Epithelial cell of esophagus (primary cell): ENCODE results near the gene SFXN5.

Experiments
- DNase-seq: peaks from one replicate; pipeline ENCODE4 v3.0.0; 2010; ENCODE audit warnings: low read depth
- H3K4me3 ChIP-seq: 2 replicates; pipeline ENCODE4 v1.5.1; 2011; ENCODE audit warnings: mild to moderate bottlenecking, low read length, control low read depth
- TF ChIP-seq, protein P1 (sequence below): IDR thresholded peaks from 2 replicates; pipeline ENCODE4 v1.5.1; 2011; ENCODE audit warnings: low read depth, mild to moderate bottlenecking, low read length, control low read depth, inconsistent platforms; ENCODE audit not compliant: insufficient read depth; ENCODE audit errors: missing control alignments

SFXN5 gene

DNA sequence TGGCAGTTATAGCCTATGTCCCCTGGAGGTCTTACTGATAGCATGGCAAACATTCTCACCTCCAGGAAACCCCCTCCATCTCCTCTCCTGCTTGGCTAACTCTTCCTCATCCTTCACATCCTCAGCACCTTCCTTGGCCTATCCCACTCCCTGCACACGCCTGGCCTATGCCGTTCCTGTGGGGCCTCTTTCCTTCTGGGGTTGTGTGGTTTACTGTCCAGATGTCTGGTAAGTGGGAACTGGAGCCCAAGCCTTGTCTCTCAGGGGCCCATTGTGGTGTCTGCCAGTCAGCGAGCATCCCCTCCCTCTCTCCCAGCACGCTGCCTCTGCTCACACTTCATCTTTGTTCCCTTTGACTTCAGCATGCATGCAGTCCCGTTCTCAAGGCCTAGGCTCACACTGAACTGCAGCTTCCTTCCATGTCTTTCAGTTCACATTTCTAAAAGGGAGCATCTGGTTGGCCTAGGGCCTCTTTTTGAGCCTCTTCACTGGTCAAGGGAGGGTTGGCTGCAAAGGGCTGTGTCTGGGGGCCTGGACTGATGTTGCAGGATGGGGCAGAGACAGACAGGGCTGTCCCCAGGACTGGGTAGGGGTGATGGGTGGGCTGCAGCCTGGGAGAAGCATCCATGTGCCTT lies 171.2 kb downstream of the SFXN5 start:
- TF ChIP-seq, protein P1, sequence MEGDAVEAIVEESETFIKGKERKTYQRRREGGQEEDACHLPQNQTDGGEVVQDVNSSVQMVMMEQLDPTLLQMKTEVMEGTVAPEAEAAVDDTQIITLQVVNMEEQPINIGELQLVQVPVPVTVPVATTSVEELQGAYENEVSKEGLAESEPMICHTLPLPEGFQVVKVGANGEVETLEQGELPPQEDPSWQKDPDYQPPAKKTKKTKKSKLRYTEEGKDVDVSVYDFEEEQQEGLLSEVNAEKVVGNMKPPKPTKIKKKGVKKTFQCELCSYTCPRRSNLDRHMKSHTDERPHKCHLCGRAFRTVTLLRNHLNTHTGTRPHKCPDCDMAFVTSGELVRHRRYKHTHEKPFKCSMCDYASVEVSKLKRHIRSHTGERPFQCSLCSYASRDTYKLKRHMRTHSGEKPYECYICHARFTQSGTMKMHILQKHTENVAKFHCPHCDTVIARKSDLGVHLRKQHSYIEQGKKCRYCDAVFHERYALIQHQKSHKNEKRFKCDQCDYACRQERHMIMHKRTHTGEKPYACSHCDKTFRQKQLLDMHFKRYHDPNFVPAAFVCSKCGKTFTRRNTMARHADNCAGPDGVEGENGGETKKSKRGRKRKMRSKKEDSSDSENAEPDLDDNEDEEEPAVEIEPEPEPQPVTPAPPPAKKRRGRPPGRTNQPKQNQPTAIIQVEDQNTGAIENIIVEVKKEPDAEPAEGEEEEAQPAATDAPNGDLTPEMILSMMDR: no peak
- H3K4me3 ChIP-seq: no peak overlapping the region
- DNase-seq: no peak

DNA sequence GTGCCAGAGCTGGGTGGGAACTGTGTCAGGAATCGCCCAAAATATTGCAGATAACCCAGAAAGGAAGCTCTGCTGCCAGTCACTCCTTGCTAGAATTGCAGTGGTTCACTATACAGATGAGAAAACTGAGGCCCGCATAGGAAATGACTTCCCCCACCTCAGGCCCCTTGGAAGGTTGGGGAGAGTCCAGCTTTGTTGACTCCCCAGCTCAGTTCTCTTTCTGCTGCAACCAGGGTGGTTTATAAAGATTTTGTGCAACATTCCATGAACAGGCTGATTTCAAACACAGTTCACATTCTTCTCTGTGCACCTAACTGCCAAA lies 173.0 kb downstream of the SFXN5 start:
- H3K4me3 ChIP-seq: no peak overlapping the region
- TF ChIP-seq, protein P1: no peak
- no peak for DNase-seq

DNA sequence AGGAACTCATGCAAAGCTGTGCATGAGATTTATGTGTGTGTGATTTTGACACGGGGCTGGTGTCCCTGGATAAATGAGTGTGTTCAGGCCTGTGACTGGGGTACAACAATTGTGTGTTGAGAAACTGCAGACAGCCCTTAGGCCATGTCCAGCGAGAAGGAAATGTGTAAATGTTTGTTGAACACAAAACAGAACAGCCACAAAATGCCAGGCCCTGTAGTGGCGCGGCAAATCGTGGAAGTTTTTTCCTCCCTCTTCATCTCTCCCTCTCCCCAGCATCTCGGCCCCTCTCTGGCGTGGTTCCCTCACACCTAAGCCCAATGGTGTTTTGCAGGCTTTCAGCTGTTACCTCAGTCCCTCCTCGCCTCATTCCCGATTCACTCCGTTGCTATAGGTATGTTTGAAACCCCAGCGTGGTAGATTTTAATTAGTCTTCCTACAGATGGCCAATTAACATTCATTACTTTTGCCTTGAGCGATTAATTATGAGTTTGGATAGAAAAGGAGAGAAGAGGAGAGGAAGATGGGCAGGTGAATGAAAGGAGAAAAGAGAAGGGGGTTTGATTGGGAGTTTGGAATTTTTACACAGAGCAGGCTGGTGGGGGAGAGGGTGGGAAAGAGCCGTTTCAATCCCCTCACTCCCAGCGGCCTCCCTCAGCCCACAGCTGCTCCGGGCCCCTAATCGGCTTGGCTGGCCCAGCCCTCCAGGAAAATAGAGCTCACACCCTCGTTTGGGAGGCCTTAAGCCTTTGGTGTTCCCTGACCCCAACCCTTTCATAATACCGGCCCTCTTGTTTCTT lies 173.5 kb downstream of the SFXN5 start:
- H3K4me3 ChIP-seq: no peak overlapping the region
- DNase-seq: no peak
- TF ChIP-seq, protein P1: no peak

DNA sequence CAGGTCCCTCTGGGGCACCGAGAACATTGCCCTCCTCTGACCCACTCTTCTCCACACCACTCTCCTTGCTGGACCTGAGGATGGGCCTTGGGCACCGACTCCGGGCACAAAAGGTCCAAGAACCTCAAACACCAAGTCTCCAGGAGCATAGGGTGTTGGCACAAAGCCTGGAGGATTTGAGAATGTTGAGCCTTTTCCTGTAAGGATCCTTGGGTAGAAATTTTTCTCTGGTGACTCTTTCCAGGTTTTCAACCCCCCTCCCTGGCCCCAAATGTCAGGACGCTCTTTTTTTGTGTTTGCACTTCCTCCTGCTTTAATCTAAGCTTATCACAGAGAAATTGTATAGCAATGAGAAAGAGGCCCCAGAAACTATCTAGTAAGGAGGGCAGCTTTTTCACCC lies 175.1 kb downstream of the SFXN5 start:
- H3K4me3 ChIP-seq: no peak overlapping the region
- TF ChIP-seq, protein P1: no peak
- DNase-seq: peak; percentile 24

DNA sequence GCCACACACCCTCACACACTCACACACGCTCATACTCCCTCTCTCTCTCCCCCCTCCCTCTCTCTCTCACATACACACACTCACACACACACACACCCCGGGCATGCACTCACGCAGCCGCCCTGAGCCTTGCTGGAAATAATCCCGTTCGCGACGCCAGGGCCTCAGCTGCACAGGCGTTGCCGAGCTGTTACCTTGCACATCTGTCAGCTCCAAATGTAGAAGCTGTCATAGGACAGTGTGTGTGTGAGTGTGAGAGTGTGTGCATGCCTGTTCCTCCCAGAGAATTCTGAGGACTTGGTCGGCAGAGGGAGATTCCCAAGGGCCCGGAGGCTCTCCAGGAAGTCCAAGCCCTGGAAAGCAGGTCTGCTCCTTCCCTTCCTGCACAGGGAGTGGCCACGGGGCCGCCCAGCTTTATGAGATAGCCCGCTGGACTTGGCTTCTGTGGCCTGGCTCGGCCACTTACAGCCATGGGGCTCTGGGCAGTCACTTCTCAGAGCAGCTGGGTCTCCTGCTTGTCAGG lies 175.7 kb downstream of the SFXN5 start:
- no peak overlapping the region for H3K4me3 ChIP-seq
- peak; percentile 60 for DNase-seq
- TF ChIP-seq, protein P1: no peak

DNA sequence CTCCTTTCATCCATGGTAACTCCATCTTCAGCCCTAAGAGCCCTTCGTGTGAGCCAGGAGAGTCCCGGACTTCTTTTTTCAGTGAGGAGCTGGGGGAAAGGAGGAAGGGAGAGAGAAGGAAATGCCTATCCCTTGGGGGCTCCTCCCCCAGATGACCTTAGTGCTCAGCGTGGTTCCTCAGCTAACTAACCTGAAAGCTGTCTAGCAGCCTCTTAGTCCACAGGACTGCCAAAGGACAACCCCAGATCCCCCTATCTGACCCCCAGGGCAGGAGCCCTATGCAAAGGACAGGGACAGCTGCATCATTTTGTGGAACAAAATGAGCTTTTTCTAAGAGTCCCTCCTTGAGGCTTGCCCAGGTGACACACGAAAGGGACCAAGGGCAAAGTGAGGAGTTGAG lies 176.4 kb downstream of the SFXN5 start:
- DNase-seq: no peak
- TF ChIP-seq, protein P1: no peak
- H3K4me3 ChIP-seq: no peak overlapping the region
